ENCODE measurements around the gene GGA1. TPM values are rescaled to one million over a fixed set of nuclear protein-coding genes. Genes with fewer than 3 reads are reported as not detected.

Gene GGA1, protein sequence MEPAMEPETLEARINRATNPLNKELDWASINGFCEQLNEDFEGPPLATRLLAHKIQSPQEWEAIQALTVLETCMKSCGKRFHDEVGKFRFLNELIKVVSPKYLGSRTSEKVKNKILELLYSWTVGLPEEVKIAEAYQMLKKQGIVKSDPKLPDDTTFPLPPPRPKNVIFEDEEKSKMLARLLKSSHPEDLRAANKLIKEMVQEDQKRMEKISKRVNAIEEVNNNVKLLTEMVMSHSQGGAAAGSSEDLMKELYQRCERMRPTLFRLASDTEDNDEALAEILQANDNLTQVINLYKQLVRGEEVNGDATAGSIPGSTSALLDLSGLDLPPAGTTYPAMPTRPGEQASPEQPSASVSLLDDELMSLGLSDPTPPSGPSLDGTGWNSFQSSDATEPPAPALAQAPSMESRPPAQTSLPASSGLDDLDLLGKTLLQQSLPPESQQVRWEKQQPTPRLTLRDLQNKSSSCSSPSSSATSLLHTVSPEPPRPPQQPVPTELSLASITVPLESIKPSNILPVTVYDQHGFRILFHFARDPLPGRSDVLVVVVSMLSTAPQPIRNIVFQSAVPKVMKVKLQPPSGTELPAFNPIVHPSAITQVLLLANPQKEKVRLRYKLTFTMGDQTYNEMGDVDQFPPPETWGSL
- 43.2 and 54.6 TPM in 2 replicates for total RNA-seq

GRCh38 chr22:37608477-37609239, at the start of gene GGA1:
TSS of gene GGA1 (plus strand) at chr22:37608834. CDS start at chr22:37608861, 27 bp downstream.

GRCh38 chr22:37559901-37560607, 48.6 kb upstream of the GGA1 start, which contains the start of gene CDC42EP1:
TSS of gene CDC42EP1 (plus strand) at chr22:37560480. CDS start at chr22:37566350, 5,870 bp downstream.

GRCh38 chr22:37639070-37639760, 30.6 kb downstream of the GGA1 start, which contains the start of gene SH3BP1:
TSS of gene SH3BP1 (plus strand) at chr22:37639669. CDS start at chr22:37639788, 119 bp downstream.

GRCh38 chr22:37658133-37659065, 49.8 kb downstream of the GGA1 start, which contains the start of gene PDXP:
TSS of gene PDXP (plus strand) at chr22:37658723. CDS start at chr22:37658783, 60 bp downstream.

GRCh38 chr22:37674951-37675929, 66.6 kb downstream of the GGA1 start, which contains the start of gene LGALS1:
TSS of gene LGALS1 (plus strand) at chr22:37675636. CDS start at chr22:37675703, 67 bp downstream.

Other genes with a start within 250 kb of the GGA1 start
- gene ELFN2, start 181.4 kb upstream of the GGA1 start, total RNA-seq: 9.0 and 20.5 TPM in 2 replicates
- 0.16 and 1.5 TPM in 2 replicates for gene MFNG, start 122.5 kb upstream of the GGA1 start, total RNA-seq
- 51.3 and 56.4 TPM in 2 replicates for gene CARD10, start 89.4 kb upstream of the GGA1 start, total RNA-seq
- gene CDC42EP1, start 48.4 kb upstream of the GGA1 start, total RNA-seq: 138 and 149 TPM in 2 replicates
- gene LGALS2, start 28.7 kb upstream of the GGA1 start, total RNA-seq: 0.89 TPM in 1 of 2 replicates, not detected in the other
- 13.4 and 14.8 TPM in 2 replicates for gene SH3BP1, start 30.8 kb downstream of the GGA1 start, total RNA-seq
- gene PDXP, start 49.9 kb downstream of the GGA1 start, total RNA-seq: 17.2 and 23.8 TPM in 2 replicates
- 1,545 and 4,007 TPM in 2 replicates for gene LGALS1, start 66.8 kb downstream of the GGA1 start, total RNA-seq
- 24.7 and 32.1 TPM in 2 replicates for gene NOL12, start 77.5 kb downstream of the GGA1 start, total RNA-seq
- 86.2 and 106 TPM in 2 replicates for gene TRIOBP, start 88.2 kb downstream of the GGA1 start, total RNA-seq
- 23.1 and 32.8 TPM in 2 replicates for gene GCAT, start 199.1 kb downstream of the GGA1 start, total RNA-seq
- gene GALR3, start 214.5 kb downstream of the GGA1 start, total RNA-seq: not detected in 2 replicates
- 20.0 and 29.8 TPM in 2 replicates for gene ANKRD54, start 235.5 kb downstream of the GGA1 start, total RNA-seq
- gene EIF3L, start 240.6 kb downstream of the GGA1 start, total RNA-seq: 301 and 455 TPM in 2 replicates